Measurements from ENCODE around the gene ATP8B4. TPM values are rescaled to one million over a fixed set of nuclear protein-coding genes. Genes with fewer than 3 reads are reported as not detected.

The ATP8B4 gene
- total and polyA plus RNA-seq, 2 donors (not counting 1 experiment from before 2014, with no cell fraction given) = 0.42 TPM; not detected in 1

GRCh38 chr15:49815950-49816349, 303.1 kb downstream of the ATP8B4 start:
- H3K9me3 Mint-ChIP-seq (ENCODE audit: insufficient read depth) = no peaks in the 10 kb centered on the region
- Histone ChIP-seq H3K27ac (ENCODE audit: low read length in 2 of 2) (no peak overlapping the region), H3K4me3 (ENCODE audit: control extremely low read depth in 1 of 5, extremely low read depth in 1 of 5, insufficient read depth in 1 of 5, low read depth in 2 of 5, low read length in 4 of 5) (no peak overlapping the region), H3K4me1 (ENCODE audit: control insufficient read depth in 2 of 2, insufficient read depth in 2 of 2, low read length in 2 of 2) (no peaks in the 10 kb centered on the region), H3K9ac (ENCODE audit: low read length) (no peak overlapping the region), H3K27me3 (replicated peaks in 1 of 4; ENCODE audit: control extremely low read depth in 1 of 4, control insufficient read depth in 3 of 4, insufficient read depth in 4 of 4, low read length in 3 of 4) (no peaks in the 10 kb centered on the region), H3K9me3 (ENCODE audit: control extremely low read depth in 1 of 3, control insufficient read depth in 2 of 3, insufficient read depth in 1 of 3, low read length in 2 of 3) (no peaks in the 10 kb centered on the region), H3K79me2 (ENCODE audit: control insufficient read depth, insufficient read depth, low read length) (no peaks in the 10 kb centered on the region), H4K20me1 (ENCODE audit: control insufficient read depth, insufficient read depth, low read length, poor library complexity, severe bottlenecking) (no peaks in the 10 kb centered on the region), H3K4me2 (replicated peaks; ENCODE audit: low read depth, low read length, poor library complexity, severe bottlenecking) (no peak overlapping the region), H2AFZ (ENCODE audit: insufficient read depth, low read depth, low read length, poor library complexity, severe bottlenecking) (no peak overlapping the region), H3K36me3 (replicated peaks in 1 of 2; ENCODE audit: control extremely low read depth in 1 of 2, control insufficient read depth in 1 of 2, extremely low read depth in 1 of 2, insufficient read depth in 2 of 2, low read length in 1 of 2) (no peaks in the 10 kb centered on the region)
- intact Hi-C loops (cut with micrococcal nuclease) = no loop called here
- no peaks in the 10 kb centered on the region for H3K27me3 Mint-ChIP-seq
- TF ChIP-seq, protein P1, sequence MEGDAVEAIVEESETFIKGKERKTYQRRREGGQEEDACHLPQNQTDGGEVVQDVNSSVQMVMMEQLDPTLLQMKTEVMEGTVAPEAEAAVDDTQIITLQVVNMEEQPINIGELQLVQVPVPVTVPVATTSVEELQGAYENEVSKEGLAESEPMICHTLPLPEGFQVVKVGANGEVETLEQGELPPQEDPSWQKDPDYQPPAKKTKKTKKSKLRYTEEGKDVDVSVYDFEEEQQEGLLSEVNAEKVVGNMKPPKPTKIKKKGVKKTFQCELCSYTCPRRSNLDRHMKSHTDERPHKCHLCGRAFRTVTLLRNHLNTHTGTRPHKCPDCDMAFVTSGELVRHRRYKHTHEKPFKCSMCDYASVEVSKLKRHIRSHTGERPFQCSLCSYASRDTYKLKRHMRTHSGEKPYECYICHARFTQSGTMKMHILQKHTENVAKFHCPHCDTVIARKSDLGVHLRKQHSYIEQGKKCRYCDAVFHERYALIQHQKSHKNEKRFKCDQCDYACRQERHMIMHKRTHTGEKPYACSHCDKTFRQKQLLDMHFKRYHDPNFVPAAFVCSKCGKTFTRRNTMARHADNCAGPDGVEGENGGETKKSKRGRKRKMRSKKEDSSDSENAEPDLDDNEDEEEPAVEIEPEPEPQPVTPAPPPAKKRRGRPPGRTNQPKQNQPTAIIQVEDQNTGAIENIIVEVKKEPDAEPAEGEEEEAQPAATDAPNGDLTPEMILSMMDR (IDR thresholded peaks at IDR 0.05) = no peak
- no peak for TF ChIP-seq EZH2 (IDR thresholded peaks at IDR 0.05; ENCODE audit: borderline replicate concordance, insufficient read depth, low read depth, low read length, poor library complexity, severe bottlenecking)
- ChIA-PET POLR2A (no interaction called here), CTCF (no interaction called here)
- no peak for ATAC-seq (ENCODE audit: low read depth)
- no peak overlapping the region for H3K27ac Mint-ChIP-seq
- H3K4me1 Mint-ChIP-seq = no peaks in the 10 kb centered on the region
- no peak overlapping the region for H3K4me3 Mint-ChIP-seq
- no peak for DNase-seq
- WGBS (ENCODE audit: insufficient coverage) = 0% methylated on average over 3 of the region's 3 CpGs

DNA sequence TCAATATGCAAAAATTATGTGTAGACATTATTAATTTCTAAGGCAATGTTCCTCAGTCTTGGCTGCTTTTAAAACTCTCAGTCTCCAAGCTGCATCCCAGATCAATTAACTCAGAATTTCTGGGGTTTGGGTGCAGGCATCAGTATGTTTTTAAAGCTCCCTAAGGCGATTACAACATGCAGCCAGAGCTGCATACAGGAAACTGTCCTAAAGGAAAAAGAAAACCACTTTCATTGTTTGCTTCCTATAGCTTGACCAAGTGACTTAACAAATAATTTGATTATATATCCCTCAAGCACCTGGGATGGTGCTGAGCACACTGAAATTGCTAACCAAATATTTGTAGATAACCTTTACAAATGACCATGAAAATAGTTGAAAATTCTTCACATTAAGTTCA, 303.5 kb downstream of the ATP8B4 start:
- Mint-ChIP-seq H3K27ac (no peak overlapping the region), H3K4me1 (no peaks in the 10 kb centered on the region), H3K27me3 (no peaks in the 10 kb centered on the region), H3K9me3 (ENCODE audit: insufficient read depth) (no peaks in the 10 kb centered on the region), H3K4me3 (no peak overlapping the region)
- H3K36me3 ChIP-seq (replicated peaks in 1 of 2; ENCODE audit: control extremely low read depth in 1 of 2, control insufficient read depth in 1 of 2, extremely low read depth in 1 of 2, insufficient read depth in 2 of 2, low read length in 1 of 2) = no peaks in the 10 kb centered on the region
- no peaks in the 10 kb centered on the region for H3K27me3 ChIP-seq (replicated peaks in 1 of 4; ENCODE audit: control extremely low read depth in 1 of 4, control insufficient read depth in 3 of 4, insufficient read depth in 4 of 4, low read length in 3 of 4)
- ChIA-PET POLR2A (no interaction called here), CTCF (no interaction called here)
- DNase-seq (no peak), ATAC-seq (ENCODE audit: low read depth) (no peak)
- H3K4me3 ChIP-seq (ENCODE audit: control extremely low read depth in 1 of 5, extremely low read depth in 1 of 5, insufficient read depth in 1 of 5, low read depth in 2 of 5, low read length in 4 of 5) = no peak overlapping the region
- H3K79me2 ChIP-seq (ENCODE audit: control insufficient read depth, insufficient read depth, low read length) = no peaks in the 10 kb centered on the region
- no CpG with 5 or more reads among the region's 1 CpG for WGBS (ENCODE audit: insufficient coverage)
- H3K27ac ChIP-seq (ENCODE audit: low read length in 2 of 2) = no peak overlapping the region
- no peaks in the 10 kb centered on the region for H3K9me3 ChIP-seq (ENCODE audit: control extremely low read depth in 1 of 3, control insufficient read depth in 2 of 3, insufficient read depth in 1 of 3, low read length in 2 of 3)
- no peak for TF ChIP-seq EZH2 (IDR thresholded peaks at IDR 0.05; ENCODE audit: borderline replicate concordance, insufficient read depth, low read depth, low read length, poor library complexity, severe bottlenecking)
- TF ChIP-seq, protein P1 (IDR thresholded peaks at IDR 0.05) = no peak
- no peak overlapping the region for H2AFZ ChIP-seq (ENCODE audit: insufficient read depth, low read depth, low read length, poor library complexity, severe bottlenecking)
- no peak overlapping the region for H3K4me2 ChIP-seq (replicated peaks; ENCODE audit: low read depth, low read length, poor library complexity, severe bottlenecking)
- H3K9ac ChIP-seq (ENCODE audit: low read length) = no peak overlapping the region
- intact Hi-C loops (cut with micrococcal nuclease) = no loop called here
- H4K20me1 ChIP-seq (ENCODE audit: control insufficient read depth, insufficient read depth, low read length, poor library complexity, severe bottlenecking) = no peaks in the 10 kb centered on the region
- no peaks in the 10 kb centered on the region for H3K4me1 ChIP-seq (ENCODE audit: control insufficient read depth in 2 of 2, insufficient read depth in 2 of 2, low read length in 2 of 2)

Measured in B cell (primary cell).